ENCODE data around the gene AASDH. TPM values are rescaled to one million over a fixed set of nuclear protein-coding genes. Genes with fewer than 3 reads are reported as not detected.

Gene AASDH
- total RNA-seq, 3 donors from 2014 or later (not counting 1 experiment from before 2014, with no cell fraction given), result 9.5 to 14.2 (median 9.6) TPM

GRCh38 chr4:56301181-56301996, 85.9 kb downstream of the AASDH start:
- H3K9me3 ChIP-seq (ENCODE audit: control insufficient read depth, insufficient read depth, low read length), result no peaks in the 10 kb centered on the region
- no peaks in the 10 kb centered on the region for H3K4me1 ChIP-seq (ENCODE audit: control insufficient read depth, insufficient read depth, low read length)
- no peak overlapping the region for H3K27ac ChIP-seq (ENCODE audit: low read length)
- no peak overlapping the region for H3K27ac Mint-ChIP-seq
- no peaks in the 10 kb centered on the region for H3K9me3 Mint-ChIP-seq
- no peaks in the 10 kb centered on the region for H3K36me3 ChIP-seq (ENCODE audit: control insufficient read depth, insufficient read depth, low read length)
- peaks cover 2 to 7% of the 10 kb centered on the region in 2 donors for H3K27me3 Mint-ChIP-seq (ENCODE audit: low read depth in 2 of 2)
- peak; percentile 76 to 95 (median 77) for ATAC-seq
- no peak overlapping the region for H3K4me3 Mint-ChIP-seq
- intact Hi-C loops (cut with micrococcal nuclease), result loop anchor here (2.0 kb wide), 1 partner anchor 353 kb away; the partner anchor contains the start of gene CEP135
- no peak overlapping the region for H3K4me3 ChIP-seq (ENCODE audit: low read length)
- DNase-seq, result peak; percentile 26 to 73
- TF ChIP-seq, protein P1, sequence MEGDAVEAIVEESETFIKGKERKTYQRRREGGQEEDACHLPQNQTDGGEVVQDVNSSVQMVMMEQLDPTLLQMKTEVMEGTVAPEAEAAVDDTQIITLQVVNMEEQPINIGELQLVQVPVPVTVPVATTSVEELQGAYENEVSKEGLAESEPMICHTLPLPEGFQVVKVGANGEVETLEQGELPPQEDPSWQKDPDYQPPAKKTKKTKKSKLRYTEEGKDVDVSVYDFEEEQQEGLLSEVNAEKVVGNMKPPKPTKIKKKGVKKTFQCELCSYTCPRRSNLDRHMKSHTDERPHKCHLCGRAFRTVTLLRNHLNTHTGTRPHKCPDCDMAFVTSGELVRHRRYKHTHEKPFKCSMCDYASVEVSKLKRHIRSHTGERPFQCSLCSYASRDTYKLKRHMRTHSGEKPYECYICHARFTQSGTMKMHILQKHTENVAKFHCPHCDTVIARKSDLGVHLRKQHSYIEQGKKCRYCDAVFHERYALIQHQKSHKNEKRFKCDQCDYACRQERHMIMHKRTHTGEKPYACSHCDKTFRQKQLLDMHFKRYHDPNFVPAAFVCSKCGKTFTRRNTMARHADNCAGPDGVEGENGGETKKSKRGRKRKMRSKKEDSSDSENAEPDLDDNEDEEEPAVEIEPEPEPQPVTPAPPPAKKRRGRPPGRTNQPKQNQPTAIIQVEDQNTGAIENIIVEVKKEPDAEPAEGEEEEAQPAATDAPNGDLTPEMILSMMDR (IDR thresholded peaks at IDR 0.05), result peak; percentile 61
- H3K4me1 Mint-ChIP-seq, result peaks cover 6 to 7% of the 10 kb centered on the region in 2 donors
- 37% methylated on average over 10 of the region's 10 CpGs for WGBS (ENCODE audit: insufficient coverage)
- H3K36me3 Mint-ChIP-seq, result no peaks in the 10 kb centered on the region
- H3K27me3 ChIP-seq (ENCODE audit: control insufficient read depth, insufficient read depth, low read length), result no peaks in the 10 kb centered on the region

GRCh38 chr4:56298236-56298635, 89.1 kb downstream of the AASDH start:
- H3K4me3 Mint-ChIP-seq, result no peak overlapping the region
- peaks cover 6 to 7% of the 10 kb centered on the region in 2 donors for H3K4me1 Mint-ChIP-seq
- H3K9me3 ChIP-seq (ENCODE audit: control insufficient read depth, insufficient read depth, low read length), result no peaks in the 10 kb centered on the region
- no peak overlapping the region for H3K27ac ChIP-seq (ENCODE audit: low read length)
- H3K36me3 Mint-ChIP-seq, result no peaks in the 10 kb centered on the region
- peaks cover 0 to 7% of the 10 kb centered on the region in 2 donors for H3K27me3 Mint-ChIP-seq (ENCODE audit: low read depth in 2 of 2)
- H3K4me1 ChIP-seq (ENCODE audit: control insufficient read depth, insufficient read depth, low read length), result no peaks in the 10 kb centered on the region
- H3K36me3 ChIP-seq (ENCODE audit: control insufficient read depth, insufficient read depth, low read length), result no peaks in the 10 kb centered on the region
- no peaks in the 10 kb centered on the region for H3K9me3 Mint-ChIP-seq
- H3K27ac Mint-ChIP-seq, result no peak overlapping the region
- ATAC-seq (no peak), DNase-seq (no peak)
- intact Hi-C loops (cut with micrococcal nuclease), result no loop called here
- TF ChIP-seq, protein P1 (IDR thresholded peaks at IDR 0.05), result no peak
- no peak overlapping the region for H3K4me3 ChIP-seq (ENCODE audit: low read length)
- WGBS (ENCODE audit: insufficient coverage), result 83% methylated on average over 3 of the region's 3 CpGs
- no peaks in the 10 kb centered on the region for H3K27me3 ChIP-seq (ENCODE audit: control insufficient read depth, insufficient read depth, low read length)

- Mint-ChIP-seq H3K27me3 (ENCODE audit: low read depth in 2 of 2) (peaks cover 0 to 7% of the 10 kb centered on the region in 2 donors), H3K36me3 (no peaks in the 10 kb centered on the region), H3K4me3 (no peak overlapping the region), H3K4me1 (peaks cover 6 to 7% of the 10 kb centered on the region in 2 donors), H3K9me3 (no peaks in the 10 kb centered on the region), H3K27ac (no peak overlapping the region)
- no peaks in the 10 kb centered on the region for H3K27me3 ChIP-seq (ENCODE audit: control insufficient read depth, insufficient read depth, low read length)
- no peaks in the 10 kb centered on the region for H3K36me3 ChIP-seq (ENCODE audit: control insufficient read depth, insufficient read depth, low read length)
- no peak overlapping the region for H3K4me3 ChIP-seq (ENCODE audit: low read length)
- TF ChIP-seq, protein P1 (IDR thresholded peaks at IDR 0.05), result no peak
- no peak overlapping the region for H3K27ac ChIP-seq (ENCODE audit: low read length)
- H3K9me3 ChIP-seq (ENCODE audit: control insufficient read depth, insufficient read depth, low read length), result no peaks in the 10 kb centered on the region
- no peak for ATAC-seq
- no peak for DNase-seq
- intact Hi-C loops (cut with micrococcal nuclease), result no loop called here
- 93% methylated on average over 2 of the region's 2 CpGs for WGBS (ENCODE audit: insufficient coverage)
- no peaks in the 10 kb centered on the region for H3K4me1 ChIP-seq (ENCODE audit: control insufficient read depth, insufficient read depth, low read length)
Measured at GRCh38 chr4:56297776-56298175, 89.5 kb downstream of the AASDH start.
